ENCODE results near the gene PNLIP. TPM values are rescaled to one million over a fixed set of nuclear protein-coding genes. Genes with fewer than 3 reads are reported as not detected.

Gene PNLIP
- total RNA-seq, 1 experiment from 2014 or later = 1.5 TPM

- Histone ChIP-seq H3K27ac (ENCODE audit: low read length) (no peak overlapping the region), H3K36me3 (ENCODE audit: control insufficient read depth, insufficient read depth, low read length) (no peaks in the 10 kb centered on the region), H3K4me3 (ENCODE audit: low read depth in 2 of 2, low read length in 2 of 2) (no peak overlapping the region), H3K27me3 (ENCODE audit: control insufficient read depth, insufficient read depth, low read length) (no peaks in the 10 kb centered on the region), H3K4me1 (ENCODE audit: control insufficient read depth, insufficient read depth, low read length) (no peaks in the 10 kb centered on the region), H3K9me3 (ENCODE audit: control insufficient read depth, insufficient read depth, low read depth, low read length) (no peaks in the 10 kb centered on the region)
- ChIA-PET CTCF (no interaction called here), POLR2A (no interaction called here)
- no peak for ATAC-seq
- BruUV-seq (replicated peaks) = no TSS peak
- TF ChIP-seq, protein P1, sequence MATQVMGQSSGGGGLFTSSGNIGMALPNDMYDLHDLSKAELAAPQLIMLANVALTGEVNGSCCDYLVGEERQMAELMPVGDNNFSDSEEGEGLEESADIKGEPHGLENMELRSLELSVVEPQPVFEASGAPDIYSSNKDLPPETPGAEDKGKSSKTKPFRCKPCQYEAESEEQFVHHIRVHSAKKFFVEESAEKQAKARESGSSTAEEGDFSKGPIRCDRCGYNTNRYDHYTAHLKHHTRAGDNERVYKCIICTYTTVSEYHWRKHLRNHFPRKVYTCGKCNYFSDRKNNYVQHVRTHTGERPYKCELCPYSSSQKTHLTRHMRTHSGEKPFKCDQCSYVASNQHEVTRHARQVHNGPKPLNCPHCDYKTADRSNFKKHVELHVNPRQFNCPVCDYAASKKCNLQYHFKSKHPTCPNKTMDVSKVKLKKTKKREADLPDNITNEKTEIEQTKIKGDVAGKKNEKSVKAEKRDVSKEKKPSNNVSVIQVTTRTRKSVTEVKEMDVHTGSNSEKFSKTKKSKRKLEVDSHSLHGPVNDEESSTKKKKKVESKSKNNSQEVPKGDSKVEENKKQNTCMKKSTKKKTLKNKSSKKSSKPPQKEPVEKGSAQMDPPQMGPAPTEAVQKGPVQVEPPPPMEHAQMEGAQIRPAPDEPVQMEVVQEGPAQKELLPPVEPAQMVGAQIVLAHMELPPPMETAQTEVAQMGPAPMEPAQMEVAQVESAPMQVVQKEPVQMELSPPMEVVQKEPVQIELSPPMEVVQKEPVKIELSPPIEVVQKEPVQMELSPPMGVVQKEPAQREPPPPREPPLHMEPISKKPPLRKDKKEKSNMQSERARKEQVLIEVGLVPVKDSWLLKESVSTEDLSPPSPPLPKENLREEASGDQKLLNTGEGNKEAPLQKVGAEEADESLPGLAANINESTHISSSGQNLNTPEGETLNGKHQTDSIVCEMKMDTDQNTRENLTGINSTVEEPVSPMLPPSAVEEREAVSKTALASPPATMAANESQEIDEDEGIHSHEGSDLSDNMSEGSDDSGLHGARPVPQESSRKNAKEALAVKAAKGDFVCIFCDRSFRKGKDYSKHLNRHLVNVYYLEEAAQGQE (IDR thresholded peaks at IDR 0.05; ENCODE audit: insufficient read depth in 1 of 2, low read depth in 2 of 2, low read length in 1 of 2) = no peak
- TF ChIP-seq, protein P2, sequence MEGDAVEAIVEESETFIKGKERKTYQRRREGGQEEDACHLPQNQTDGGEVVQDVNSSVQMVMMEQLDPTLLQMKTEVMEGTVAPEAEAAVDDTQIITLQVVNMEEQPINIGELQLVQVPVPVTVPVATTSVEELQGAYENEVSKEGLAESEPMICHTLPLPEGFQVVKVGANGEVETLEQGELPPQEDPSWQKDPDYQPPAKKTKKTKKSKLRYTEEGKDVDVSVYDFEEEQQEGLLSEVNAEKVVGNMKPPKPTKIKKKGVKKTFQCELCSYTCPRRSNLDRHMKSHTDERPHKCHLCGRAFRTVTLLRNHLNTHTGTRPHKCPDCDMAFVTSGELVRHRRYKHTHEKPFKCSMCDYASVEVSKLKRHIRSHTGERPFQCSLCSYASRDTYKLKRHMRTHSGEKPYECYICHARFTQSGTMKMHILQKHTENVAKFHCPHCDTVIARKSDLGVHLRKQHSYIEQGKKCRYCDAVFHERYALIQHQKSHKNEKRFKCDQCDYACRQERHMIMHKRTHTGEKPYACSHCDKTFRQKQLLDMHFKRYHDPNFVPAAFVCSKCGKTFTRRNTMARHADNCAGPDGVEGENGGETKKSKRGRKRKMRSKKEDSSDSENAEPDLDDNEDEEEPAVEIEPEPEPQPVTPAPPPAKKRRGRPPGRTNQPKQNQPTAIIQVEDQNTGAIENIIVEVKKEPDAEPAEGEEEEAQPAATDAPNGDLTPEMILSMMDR (IDR thresholded peaks at IDR 0.05) = no peak
- TF ChIP-seq TCF7L2 (IDR thresholded peaks at IDR 0.05; ENCODE audit: low read depth, low read length) = no peak
- intact Hi-C loops (cut with micrococcal nuclease; ENCODE audit: unreplicated experiment) (no loop called here), in situ Hi-C loops (cut with HindIII; ENCODE audit: low pct_unique_long_range_greater_than_20kb, low sequenced_read_pairs) (no loop called here)
- DNase-seq (ENCODE audit: low read depth, low spot score) = no peak
Observed at GRCh38 chr10:116588995-116589394, 43.3 kb downstream of the PNLIP start.

DNA sequence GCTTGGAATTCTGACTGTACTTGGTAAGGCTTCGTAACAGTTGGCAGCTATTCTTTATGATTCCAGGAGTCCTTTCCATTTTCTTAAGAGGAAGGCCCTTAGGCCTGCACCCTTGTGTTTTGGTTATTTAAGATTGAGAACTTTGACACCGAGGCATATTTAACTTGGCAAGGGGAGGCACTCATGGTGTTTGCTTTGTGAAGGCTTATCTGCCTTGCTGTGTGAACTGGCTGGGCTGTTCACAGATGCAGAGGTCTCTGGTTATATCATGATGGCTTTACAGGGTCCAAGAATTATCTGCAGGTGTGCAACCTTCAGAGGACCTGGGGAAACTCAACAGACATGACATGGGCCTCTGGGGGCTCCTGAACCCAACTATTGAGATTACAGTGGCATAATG, 44.2 kb downstream of the PNLIP start:
- ATAC-seq (no peak), DNase-seq (ENCODE audit: low read depth, low spot score) (no peak)
- ChIA-PET POLR2A (no interaction called here), CTCF (no interaction called here)
- Histone ChIP-seq H3K9me3 (ENCODE audit: control insufficient read depth, insufficient read depth, low read depth, low read length) (no peaks in the 10 kb centered on the region), H3K36me3 (ENCODE audit: control insufficient read depth, insufficient read depth, low read length) (no peaks in the 10 kb centered on the region), H3K27me3 (ENCODE audit: control insufficient read depth, insufficient read depth, low read length) (no peaks in the 10 kb centered on the region), H3K4me1 (ENCODE audit: control insufficient read depth, insufficient read depth, low read length) (no peaks in the 10 kb centered on the region), H3K4me3 (ENCODE audit: low read depth in 2 of 2, low read length in 2 of 2) (no peak overlapping the region), H3K27ac (ENCODE audit: low read length) (no peak overlapping the region)
- TF ChIP-seq TCF7L2 (IDR thresholded peaks at IDR 0.05; ENCODE audit: low read depth, low read length) (no peak), POLR2AphosphoS5 (IDR thresholded peaks at IDR 0.05; ENCODE audit: low read depth, low read length) (no peak), SIN3A (IDR thresholded peaks at IDR 0.05; ENCODE audit: borderline replicate concordance, insufficient read depth, low read depth, low read length) (no peak)
- TF ChIP-seq, protein P1 (IDR thresholded peaks at IDR 0.05; ENCODE audit: insufficient read depth in 1 of 2, low read depth in 2 of 2, low read length in 1 of 2) = no peak
- TF ChIP-seq, protein P2 (IDR thresholded peaks at IDR 0.05) = no peak
- intact Hi-C loops (cut with micrococcal nuclease; ENCODE audit: unreplicated experiment) (no loop called here), in situ Hi-C loops (cut with HindIII; ENCODE audit: low pct_unique_long_range_greater_than_20kb, low sequenced_read_pairs) (no loop called here)
- no TSS peak for BruUV-seq (replicated peaks)
